Cardiac fibroblast (primary cell): ENCODE data around the gene DLEC1.
"Not testable (repeated sequence)": the region's sequence is repeated elsewhere in the genome, so short reads cannot be mapped to it uniquely, and the experiment has no call there.

Experiments
- DNase-seq, 2 donors: peaks; one replicate each; pipeline versions ENCODE4 v3.0.0 to v3.0.0-alpha.2; 2010; ENCODE audit warnings: low read depth in 2 of 2
- H3K4me3 ChIP-seq, 2 donors: replicated peaks in 1 of 2; 1 replicate in 1 of 2; 2 replicates in 1 of 2; pipeline ENCODE4 v1.5.1; 2011; ENCODE audit warnings: low read depth in 2 of 2, low read length in 2 of 2, mild to moderate bottlenecking in 2 of 2, moderate library complexity in 1 of 2
- TF ChIP-seq, protein P1 (sequence below): IDR thresholded peaks from one replicate; pipeline ENCODE4 v1.5.1; 2011; ENCODE audit warnings: low read depth, mild to moderate bottlenecking, low read length, inconsistent platforms

DLEC1 gene

DNA sequence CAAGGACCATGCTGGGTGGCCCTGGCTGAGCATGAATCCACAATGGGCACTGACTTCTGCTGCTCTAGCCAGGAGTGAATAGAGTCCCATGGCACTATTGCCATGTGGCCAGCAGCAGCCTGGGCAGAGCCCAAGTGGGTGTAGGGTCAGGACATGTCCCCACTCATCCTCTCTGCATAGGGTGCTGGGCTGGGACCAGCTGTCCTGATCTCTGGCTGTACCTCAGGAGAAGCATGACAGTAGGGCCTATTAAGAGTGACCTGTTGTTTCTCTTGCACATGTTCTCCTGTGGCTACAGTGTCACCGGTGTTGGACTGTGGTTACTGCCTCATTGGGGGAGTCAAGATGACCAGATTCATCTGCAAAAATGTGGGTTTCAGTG lies 46.9 kb downstream of the DLEC1 start:
- DNase-seq, result no peak
- no peak overlapping the region for H3K4me3 ChIP-seq
- TF ChIP-seq, protein P1, sequence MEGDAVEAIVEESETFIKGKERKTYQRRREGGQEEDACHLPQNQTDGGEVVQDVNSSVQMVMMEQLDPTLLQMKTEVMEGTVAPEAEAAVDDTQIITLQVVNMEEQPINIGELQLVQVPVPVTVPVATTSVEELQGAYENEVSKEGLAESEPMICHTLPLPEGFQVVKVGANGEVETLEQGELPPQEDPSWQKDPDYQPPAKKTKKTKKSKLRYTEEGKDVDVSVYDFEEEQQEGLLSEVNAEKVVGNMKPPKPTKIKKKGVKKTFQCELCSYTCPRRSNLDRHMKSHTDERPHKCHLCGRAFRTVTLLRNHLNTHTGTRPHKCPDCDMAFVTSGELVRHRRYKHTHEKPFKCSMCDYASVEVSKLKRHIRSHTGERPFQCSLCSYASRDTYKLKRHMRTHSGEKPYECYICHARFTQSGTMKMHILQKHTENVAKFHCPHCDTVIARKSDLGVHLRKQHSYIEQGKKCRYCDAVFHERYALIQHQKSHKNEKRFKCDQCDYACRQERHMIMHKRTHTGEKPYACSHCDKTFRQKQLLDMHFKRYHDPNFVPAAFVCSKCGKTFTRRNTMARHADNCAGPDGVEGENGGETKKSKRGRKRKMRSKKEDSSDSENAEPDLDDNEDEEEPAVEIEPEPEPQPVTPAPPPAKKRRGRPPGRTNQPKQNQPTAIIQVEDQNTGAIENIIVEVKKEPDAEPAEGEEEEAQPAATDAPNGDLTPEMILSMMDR, result no peak

DNA sequence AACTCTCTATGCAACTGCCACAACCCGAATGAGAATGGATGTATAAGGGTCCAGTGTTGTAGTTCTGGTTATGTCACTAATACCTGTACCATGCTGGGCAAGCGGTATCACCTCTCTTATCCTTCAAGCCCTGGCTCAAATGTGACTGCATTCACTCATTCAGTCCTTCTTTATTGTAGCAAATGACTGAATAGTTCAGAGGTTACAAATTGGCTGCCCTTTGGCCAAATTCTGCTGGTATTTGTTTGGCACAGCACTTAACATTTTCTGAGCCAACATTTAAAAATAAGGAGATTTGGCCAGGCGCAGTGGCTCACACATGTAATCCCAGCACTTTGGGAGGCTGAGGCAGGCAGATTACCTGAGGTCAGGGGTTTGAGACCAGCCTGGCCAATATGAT lies 47.5 kb downstream of the DLEC1 start:
- no peak overlapping the region for H3K4me3 ChIP-seq
- TF ChIP-seq, protein P1, result no peak
- no peak for DNase-seq

DNA sequence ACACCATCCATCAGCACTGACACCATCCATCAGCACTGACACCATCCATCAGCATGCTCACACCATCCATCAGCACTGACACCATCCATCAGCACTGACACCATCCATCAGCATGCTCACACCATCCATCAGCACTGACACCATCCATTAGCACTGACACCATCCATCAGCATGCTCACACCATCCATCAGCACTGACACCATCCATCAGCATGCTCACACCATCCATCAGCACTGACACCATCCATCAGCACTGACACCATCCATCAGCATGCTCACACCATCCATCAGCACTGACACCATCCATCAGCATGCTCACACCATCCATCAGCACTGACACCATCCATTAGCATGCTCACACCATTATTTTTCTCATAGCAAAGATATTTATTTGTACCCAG lies 48.3 kb downstream of the DLEC1 start:
- not testable (repeated sequence) for H3K4me3 ChIP-seq, DNase-seq

DNA sequence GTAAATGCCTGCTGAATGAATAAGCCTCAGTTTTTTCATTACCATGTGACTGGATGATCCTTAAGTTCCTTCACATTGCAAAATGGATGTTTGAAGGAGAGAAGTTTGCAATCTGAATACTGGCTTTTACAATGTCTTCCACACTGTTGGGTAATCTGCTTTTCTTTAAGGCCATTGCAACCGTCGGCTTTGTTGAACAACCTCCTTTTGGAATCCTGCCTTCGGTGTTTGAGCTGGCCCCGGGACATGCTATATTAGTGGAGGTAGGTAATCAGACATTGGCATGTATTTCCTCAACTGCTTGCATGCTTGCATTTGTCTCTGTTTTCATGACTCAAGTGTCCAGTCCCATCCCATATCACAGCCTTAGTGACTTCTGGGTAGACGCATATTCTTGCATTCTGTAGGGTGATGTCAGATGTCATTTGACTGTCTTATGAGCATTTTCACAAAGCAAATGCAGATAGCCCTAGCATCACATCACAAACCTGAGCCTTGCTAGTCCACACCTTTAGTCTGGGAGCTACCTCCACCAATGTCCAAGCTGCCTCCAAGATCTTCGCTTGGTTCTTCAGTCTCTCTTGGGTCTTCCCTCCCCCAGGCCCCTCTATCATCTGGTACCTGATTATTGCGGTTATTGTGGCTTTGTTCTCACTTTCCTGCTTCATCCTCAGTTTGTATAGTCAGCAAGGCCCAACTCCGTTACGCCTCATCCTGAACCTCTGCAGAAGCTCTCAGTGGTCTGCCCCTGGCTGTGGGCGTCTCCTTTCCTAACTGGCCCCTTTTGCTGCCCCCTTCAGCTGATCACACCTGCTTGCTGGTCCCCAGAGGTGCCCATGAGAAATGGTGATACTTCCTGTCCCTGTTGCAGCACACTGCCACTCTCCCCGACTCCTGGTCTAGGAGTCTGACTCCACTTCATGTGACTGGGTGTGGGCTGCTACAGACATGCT lies 49.4 kb downstream of the DLEC1 start:
- no peak for DNase-seq
- TF ChIP-seq, protein P1, result no peak
- no peak overlapping the region for H3K4me3 ChIP-seq

DNA sequence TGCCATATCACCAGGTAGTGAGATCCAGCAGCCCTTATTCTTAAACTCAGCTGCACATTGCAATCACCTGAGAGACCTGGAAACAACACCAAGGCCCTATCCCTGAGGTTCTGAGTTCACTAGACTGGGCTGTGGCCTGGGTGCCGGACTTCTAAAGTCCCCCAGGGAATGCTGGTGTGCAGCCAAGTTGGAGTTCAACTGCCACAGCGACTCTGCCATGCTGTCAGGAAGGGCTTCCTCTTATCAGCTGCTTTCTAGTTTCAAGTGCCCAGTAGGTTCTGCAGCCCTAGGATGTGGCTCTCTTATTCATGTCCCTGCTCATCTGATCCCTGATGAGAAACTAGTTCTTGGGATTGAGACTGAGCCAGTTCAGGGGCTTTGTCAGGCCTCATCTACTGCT lies 50.2 kb downstream of the DLEC1 start:
- DNase-seq, result no peak
- TF ChIP-seq, protein P1, result no peak
- no peak overlapping the region for H3K4me3 ChIP-seq

DNA sequence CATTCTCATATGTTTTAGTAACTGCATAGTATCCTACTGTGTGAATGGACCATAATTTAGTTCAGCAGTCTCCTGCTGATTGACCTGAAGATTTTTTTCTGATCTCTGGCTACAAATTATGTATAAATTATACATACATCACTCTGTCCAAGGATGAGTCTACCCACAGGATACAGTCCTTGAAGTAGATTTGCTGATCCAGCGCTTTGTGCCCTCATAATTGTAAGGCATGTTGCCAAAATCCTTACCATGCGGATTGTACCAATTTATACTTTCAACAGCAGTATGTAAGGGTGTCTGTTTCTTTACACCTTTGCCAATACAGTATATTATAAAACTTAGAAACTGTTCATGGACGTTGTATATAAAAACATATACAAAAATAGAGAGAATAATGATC lies 51.4 kb downstream of the DLEC1 start:
- TF ChIP-seq, protein P1, result no peak
- no peak for DNase-seq
- no peak overlapping the region for H3K4me3 ChIP-seq

DNA sequence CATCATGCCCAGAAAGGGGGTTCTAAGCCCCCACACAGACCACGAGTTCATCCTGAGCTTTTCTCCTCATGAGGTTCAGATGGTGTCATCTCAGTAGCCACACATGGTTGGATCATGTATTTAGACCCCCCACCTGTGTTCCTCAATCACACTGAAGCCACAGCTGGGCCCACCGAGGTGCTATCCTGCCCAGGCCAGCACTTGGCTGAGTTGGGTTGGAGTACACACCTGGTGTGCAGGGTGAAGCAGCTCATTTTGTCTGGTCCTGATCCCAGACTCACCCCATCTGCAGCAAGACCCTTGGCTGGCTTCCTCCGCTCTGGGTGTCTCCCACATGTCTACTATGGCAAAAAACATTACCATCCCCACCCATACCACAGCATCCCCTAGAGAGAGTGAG lies 56.0 kb downstream of the DLEC1 start:
- TF ChIP-seq, protein P1, result no peak
- DNase-seq, result no peak
- H3K4me3 ChIP-seq, result no peak overlapping the region
